ENCODE measurements around the gene ANXA11.

DNA sequence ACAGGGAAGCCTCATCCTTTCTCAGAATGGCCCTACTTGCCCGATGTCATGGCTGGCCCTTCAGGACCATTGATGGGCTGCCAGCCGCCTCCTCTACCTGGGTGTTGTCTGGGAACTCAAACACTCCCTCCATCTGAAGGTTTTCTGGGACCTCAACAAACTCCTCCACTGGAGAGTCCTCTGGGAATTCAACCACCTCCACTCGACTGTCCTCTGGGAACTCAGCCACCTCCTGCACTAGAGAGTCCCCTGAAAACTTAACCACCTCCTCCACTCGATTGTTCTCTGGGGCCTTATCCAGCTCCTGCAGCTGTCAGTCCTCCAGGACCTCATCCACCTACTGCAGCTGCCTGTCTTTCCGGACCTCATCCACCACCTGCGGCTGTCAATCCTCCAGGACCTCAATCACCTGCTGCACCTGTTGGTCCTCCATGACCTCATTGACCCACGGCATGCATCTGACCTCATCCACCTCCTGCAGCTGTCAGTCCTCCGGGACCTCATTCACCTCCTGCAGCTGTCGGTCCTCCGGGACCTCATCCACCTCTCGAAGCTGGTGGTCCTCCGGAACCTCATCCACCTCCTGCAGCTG is 47.1 kb upstream of the ANXA11 start:
- TF ChIP-seq POLR2A (IDR thresholded peaks at IDR 0.05; ENCODE audit: low read length) (no peak), GATA1 (IDR thresholded peaks at IDR 0.05; ENCODE audit: low read depth, low read length) (no peak)
